ENCODE data around the gene AZU1.
"Not testable (repeated sequence)": the region's sequence is repeated elsewhere in the genome, so short reads cannot be mapped to it uniquely, and the experiment has no call there.

AZU1 gene

DNA sequence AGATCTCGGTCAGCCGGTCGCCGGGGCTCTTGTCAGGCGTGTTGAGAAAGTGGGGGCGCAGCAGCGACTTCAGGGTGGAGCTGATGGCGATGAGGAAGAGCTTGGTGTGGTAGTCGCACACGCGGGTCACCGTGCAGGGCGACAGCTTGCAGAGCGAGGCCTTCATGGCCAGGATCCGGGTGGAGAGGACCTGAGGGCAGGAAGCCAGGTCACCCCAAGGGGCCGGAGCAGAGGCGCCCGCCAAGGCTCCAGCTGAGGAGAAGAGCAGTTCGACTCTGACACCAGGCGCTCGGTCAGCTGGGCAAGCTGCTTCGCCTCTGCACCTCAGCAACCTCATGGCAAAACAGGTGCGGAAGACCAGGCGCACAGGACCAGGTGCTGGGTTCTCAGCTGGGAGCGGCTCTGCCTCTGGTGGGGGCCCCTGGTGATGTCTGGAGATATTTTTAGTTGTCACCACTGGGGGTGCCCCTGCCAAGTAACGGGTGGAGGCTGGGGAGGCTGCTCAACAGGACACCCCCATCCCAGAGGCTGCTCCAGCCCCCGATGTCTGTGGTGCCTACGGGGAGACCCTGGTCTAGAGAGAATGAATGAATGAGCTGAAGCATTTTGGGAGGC, 47.7 kb downstream of the AZU1 start:
- DNase-seq: no peak

DNA sequence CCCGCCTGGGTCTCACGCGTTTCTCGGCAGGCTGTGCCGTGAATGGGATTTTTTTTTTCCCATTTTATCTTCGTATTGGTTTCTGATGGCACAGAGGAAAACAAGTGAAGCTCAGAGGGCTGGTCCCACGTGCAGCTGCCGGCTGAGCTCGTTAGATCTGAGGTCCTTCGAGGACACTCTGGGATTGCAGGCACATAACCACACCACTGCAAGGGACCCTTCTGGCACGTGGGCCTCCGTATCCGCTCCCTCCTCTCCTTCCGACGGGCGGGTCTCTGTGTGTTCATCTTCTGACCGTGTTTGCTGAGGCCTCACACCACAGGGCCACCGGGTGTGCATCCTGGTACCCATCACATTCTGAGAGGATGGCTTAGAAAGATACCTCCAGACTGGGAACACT, 48.5 kb downstream of the AZU1 start:
- DNase-seq: no peak

DNA sequence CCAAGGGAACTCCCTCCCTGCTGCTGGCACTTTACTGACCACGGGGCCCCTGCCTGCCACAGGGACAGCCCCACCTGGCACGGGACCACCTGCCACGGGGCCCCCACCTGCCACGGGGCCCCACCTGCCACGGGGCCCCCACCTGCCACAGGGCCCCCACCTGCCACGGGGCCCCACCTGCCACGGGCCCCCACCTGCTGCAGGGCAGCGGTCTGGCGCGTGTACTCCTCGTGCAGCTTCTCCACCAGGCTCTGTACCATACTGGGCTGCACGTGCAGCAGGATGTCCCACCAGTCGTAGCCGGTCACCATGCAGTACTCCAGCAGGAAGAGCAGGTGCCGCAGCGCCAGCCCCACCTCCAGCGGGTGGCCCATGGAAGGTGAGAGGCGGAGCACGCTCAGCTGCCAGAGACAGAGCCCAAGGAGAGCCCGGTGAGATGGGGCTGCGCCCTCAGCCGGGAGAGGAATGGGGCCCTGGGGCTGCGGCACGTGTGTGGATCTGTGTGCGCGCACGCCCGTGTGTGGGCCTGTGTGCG, 49.2 kb downstream of the AZU1 start:
- no peak for DNase-seq

DNA sequence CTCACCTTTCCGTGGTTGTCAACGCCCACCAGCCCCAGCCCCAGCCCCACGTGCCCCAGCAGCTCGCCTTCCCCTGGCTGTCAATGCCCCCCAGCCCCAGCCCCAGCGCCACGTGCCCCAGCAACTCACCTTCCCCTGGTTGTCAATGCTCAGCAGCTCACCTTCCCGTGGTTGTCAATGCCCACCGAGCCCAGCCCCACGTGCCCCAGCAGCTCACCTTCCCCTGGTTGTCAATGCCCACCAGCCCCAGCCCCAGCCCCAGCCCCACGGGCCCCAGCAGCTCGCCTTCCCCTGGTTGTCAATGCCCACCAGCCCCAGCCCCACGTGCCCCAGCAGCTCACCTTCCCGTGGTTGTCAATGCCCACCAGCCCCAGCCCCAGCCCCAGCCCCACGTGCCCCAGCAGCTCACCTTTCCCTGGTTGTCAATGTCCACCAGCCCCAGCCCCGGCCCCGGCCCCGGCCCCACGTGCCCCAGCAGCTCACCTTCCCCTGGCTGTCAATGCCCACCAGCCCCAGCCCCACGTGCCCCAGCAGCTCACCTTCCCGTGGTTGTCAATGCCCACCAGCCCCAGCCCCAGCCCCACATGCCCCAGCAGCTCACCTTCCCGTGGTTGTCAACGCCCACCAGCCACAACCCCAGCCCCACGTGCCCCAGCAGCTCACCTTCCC, 50.5 kb downstream of the AZU1 start:
- not testable (repeated sequence) for DNase-seq

- not testable (repeated sequence) for DNase-seq
These were observed 51.3 kb downstream of the AZU1 start for GRCh38 chr19:878751-879561.

DNA sequence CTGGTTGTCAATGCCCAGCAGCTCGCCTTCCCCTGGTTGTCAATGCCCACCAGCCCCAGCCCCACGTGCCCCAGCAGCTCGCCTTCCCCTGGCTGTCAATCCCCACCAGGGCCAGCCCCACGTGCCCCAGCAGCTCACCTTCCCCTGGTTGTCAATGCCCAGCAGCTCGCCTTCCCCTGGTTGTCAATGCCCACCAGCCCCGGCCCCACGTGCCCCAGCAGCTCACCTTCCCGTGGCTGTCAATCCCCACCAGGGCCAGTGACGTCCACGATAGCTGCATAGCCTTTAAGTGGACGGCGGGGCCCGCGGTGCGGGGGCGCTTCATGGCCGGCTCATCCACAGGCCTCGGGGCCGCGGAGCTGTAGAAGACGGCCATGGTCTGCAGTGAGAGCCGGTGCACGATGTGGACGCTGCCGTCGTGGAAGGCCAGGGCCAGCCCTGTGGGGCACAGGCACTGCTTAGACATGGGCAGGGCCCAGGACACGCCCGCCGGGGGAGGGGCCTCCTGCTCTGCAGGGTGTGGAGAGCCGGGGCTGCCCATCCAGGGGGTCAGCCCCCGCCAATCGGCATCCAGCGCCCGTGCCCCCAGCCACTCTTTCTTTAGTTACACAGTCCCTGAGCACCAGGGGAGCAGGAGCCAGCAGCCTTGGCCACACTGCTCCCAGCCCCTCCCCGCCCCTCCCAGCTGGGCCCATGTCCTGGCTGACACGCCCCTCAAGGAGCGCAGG, 52.2 kb downstream of the AZU1 start:
- DNase-seq: no peak

All from CD4-positive, alpha-beta T cell treated with Interleukin-15 for 1 hour (primary cell).